Fibroblast of the aortic adventitia (primary cell): ENCODE data around the gene SPAG6. TPM values are rescaled to one million over a fixed set of nuclear protein-coding genes. Genes with fewer than 3 reads are reported as not detected.

Source experiments
- DNase-seq: peaks from one replicate; pipeline ENCODE4 v3.0.0-alpha.2; 2010; ENCODE audit warnings: low read depth
- H3K4me3 ChIP-seq: 2 replicates; pipeline ENCODE4 v1.5.1; 2011; ENCODE audit warnings: low read depth, mild to moderate bottlenecking, control low read depth, low read length, moderate library complexity
- total RNA-seq: library from RNA; depleted of rRNA; stranded (reverse); fragments of >200 nt; gene quantifications from 2 replicates; pipeline ENCODE4 v1.2.3, GENCODE V29; 2012; ENCODE audit warnings: low replicate concordance
- TF ChIP-seq, protein P1 (sequence below): IDR thresholded peaks from 2 replicates; pipeline ENCODE4 v1.5.1; 2011; ENCODE audit warnings: mild to moderate bottlenecking, low read length, control low read depth, inconsistent platforms; ENCODE audit not compliant: insufficient read depth

The SPAG6 gene
- total RNA-seq, 1 donor = not detected

DNA sequence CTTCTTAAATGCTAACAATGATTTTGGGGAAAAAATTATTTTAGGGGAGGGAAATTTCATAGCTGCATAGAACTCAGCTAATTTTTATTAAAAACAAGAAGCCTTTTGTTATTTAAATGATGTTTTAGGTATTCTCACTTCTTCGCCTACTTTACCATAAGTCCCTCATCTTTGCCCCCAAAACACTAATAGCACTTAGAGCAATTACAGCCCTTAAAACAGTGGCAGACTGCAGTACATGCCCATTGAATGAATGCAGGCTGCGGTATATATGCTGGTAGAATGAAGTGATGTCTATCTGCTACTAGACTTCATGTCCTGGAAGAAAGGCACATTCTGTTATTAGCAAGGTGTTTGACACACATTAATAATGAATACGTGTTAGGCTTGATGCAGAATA is 2.9 kb upstream of the SPAG6 start:
- TF ChIP-seq, protein P1, sequence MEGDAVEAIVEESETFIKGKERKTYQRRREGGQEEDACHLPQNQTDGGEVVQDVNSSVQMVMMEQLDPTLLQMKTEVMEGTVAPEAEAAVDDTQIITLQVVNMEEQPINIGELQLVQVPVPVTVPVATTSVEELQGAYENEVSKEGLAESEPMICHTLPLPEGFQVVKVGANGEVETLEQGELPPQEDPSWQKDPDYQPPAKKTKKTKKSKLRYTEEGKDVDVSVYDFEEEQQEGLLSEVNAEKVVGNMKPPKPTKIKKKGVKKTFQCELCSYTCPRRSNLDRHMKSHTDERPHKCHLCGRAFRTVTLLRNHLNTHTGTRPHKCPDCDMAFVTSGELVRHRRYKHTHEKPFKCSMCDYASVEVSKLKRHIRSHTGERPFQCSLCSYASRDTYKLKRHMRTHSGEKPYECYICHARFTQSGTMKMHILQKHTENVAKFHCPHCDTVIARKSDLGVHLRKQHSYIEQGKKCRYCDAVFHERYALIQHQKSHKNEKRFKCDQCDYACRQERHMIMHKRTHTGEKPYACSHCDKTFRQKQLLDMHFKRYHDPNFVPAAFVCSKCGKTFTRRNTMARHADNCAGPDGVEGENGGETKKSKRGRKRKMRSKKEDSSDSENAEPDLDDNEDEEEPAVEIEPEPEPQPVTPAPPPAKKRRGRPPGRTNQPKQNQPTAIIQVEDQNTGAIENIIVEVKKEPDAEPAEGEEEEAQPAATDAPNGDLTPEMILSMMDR = no peak
- H3K4me3 ChIP-seq = no peak overlapping the region
- DNase-seq = no peak

DNA sequence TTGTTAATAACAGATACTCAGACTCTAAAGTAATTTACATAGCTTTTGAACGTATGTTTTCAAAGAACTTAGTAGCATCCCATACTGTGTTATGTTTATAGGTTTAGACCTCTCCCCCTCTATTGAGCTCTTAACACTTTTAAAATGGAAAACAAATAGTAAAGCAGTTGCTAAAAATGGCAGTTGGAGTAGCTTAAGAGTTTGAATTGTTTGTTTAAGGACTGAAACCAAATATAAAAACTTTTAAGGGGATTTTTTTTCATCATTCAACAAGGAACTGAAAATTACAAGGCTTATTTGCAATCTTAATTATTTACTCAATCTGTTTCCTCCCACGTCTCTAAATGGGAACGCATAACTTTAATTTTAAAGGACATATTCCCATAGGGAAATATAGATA is 1.6 kb upstream of the SPAG6 start:
- H3K4me3 ChIP-seq = no peak overlapping the region
- TF ChIP-seq, protein P1 = no peak
- DNase-seq = no peak

DNA sequence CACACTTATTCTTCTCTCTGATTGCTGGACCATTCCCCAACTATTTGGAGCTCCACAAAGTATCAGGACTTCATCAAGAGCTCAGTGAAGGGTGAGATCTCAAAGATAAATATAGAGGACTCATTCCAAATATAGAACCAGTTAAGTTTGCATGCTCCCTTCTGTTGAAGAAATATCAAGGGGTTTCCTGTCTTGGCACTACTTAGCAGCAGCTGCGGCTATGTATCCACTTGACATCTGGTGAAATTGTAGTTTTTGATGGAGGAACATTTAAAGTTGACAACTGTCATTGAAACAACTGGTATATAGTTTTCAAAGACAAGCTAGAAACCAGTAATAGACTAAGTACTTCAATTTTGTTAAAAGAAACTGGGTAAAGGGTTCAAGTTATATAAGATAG is 1.0 kb upstream of the SPAG6 start:
- TF ChIP-seq, protein P1 = no peak
- DNase-seq = no peak

DNA sequence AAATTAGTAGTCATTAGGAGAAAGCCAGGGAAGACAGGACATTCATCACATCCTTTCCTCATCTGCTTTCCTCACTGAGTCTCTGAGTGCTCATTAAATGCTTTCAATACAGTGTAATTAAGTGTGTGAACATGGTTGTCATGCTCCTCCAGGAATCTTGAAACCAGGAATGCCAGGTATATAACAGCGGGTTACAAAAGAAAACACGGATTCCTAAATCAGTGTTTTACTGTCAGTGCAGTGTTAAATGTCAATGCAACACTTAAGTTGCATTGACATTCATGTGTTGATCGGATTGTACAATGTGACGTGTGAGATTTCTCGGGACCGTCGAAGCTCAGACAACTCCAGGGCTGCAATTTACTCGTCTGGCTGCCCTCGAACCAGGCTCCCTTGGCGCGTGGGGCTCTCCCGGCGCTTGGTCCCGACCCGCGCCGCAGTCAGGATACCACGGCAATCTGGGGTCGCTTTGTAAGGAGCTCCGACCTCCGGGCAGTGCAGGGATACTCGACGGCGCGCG is 455 bp upstream of the SPAG6 start:
- TF ChIP-seq, protein P1 = no peak
- DNase-seq = no peak
- no peak overlapping the region for H3K4me3 ChIP-seq

More for the DNA sequence above, 1.0 kb upstream of the SPAG6 start:
- no peak overlapping the region for H3K4me3 ChIP-seq

DNA sequence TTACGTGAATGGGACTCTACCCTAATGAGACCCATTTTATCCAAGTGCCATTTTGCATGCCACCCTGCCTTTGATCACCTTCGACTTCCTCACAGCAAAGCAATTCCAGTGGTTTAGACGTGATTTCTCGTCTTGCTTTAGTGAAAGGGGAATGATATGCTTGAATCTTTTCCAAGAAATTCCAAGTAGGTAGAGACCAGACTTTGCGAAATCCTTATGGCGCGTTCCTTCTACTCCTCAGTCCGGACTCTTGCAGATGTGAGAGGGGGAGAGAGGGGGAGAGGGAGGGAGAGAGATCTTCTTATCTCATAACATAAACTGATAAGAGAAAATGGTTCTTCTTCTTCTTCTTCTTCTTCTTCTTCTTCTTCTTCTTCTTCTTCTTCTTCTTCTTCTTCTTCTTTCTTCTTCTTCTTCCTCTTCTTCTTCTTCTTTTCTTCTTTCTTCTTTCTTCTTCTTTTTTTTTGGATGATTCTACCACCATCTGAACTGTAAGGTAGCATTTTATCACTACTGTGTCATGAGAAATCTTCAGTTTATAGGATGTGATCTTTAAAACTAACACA is 883 bp downstream of the SPAG6 start:
- H3K4me3 ChIP-seq = no peak overlapping the region
- TF ChIP-seq, protein P1 = no peak
- no peak for DNase-seq

DNA sequence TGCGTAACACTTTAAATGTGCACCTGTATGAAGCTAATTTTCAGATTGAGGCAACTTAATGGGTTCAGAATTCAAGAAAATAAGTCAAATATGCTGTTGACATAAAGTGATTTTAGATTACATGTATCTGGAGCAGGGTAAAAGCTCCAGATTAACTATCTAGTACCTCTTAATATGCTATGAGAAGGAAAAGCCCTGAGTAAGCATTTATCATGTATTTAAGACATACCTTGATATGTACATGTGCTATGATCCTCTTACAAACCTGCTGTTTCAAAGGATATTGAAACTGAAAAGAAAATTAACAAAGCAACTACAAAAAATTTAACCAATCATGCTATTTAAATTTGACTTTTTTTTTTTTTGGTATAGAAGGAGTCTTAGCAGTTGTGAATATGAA is 4.5 kb downstream of the SPAG6 start:
- DNase-seq = no peak
- TF ChIP-seq, protein P1 = no peak
- no peak overlapping the region for H3K4me3 ChIP-seq
